Activated naive CD4-positive, alpha-beta T cell treated with anti-CD3 and anti-CD28 coated beads, Interleukin-2, amount 50 U/mL, for 72 hours (primary cell): Measurements from ENCODE around the gene FSHB. TPM values are rescaled to one million over a fixed set of nuclear protein-coding genes. Genes with fewer than 3 reads are reported as not detected.
"Not testable (repeated sequence)": the region's sequence is repeated elsewhere in the genome, so short reads cannot be mapped to it uniquely, and the experiment has no call there.

Source experiments
- ATAC-seq, 2 donors: fragments of 150-1000 bp; cut with Tn5 transposase; 2 replicates each; pipeline ENCODE4 v1.10.0; 2021; ENCODE audit warnings: mild to moderate bottlenecking in 2 of 2, moderate library complexity in 2 of 2
- DNase-seq, 2 donors: peaks; one replicate each; pipeline ENCODE4 v3.0.0; 2021 to 2022; ENCODE audit warnings: low spot score in 2 of 2
- H3K27ac Mint-ChIP-seq, 2 donors: one replicate each; pipeline ENCODE4 v1.8.0; 2022; ENCODE audit warnings: mild to moderate bottlenecking in 2 of 2, mixed read lengths in 2 of 2
- H3K36me3 Mint-ChIP-seq, 2 donors: one replicate each; pipeline ENCODE4 v1.8.0; 2022; ENCODE audit warnings: mixed read lengths in 2 of 2
- H3K9me3 Mint-ChIP-seq, 2 donors: one replicate each; pipeline ENCODE4 v1.8.0; 2022; ENCODE audit warnings: mixed read lengths in 2 of 2
- total RNA-seq, 2 donors: library from RNA; stranded (reverse); gene quantifications; one replicate each; pipeline ENCODE4 v1.2.3, GENCODE V29; 2022

Gene FSHB
- total RNA-seq, 2 donors from 2014 or later: not detected

- DNase-seq (no peak), ATAC-seq (no peak)
- Mint-ChIP-seq H3K36me3 (no peaks in the 10 kb centered on the region), H3K27ac (no peak overlapping the region), H3K9me3 (peaks cover 0 to 7% of the 10 kb centered on the region in 2 donors)
These were observed 23.8 kb downstream of the FSHB start for GRCh38 chr11:30254307-30255298.

- H3K27ac Mint-ChIP-seq: no peak overlapping the region
- H3K36me3 Mint-ChIP-seq: no peaks in the 10 kb centered on the region
- DNase-seq (no peak), ATAC-seq (no peak)
- peaks cover 0 to 7% of the 10 kb centered on the region in 2 donors for H3K9me3 Mint-ChIP-seq
These were observed 24.8 kb downstream of the FSHB start for GRCh38 chr11:30255637-30256036.

GRCh38 chr11:30257058-30257457 is 26.2 kb downstream of the FSHB start:
- ATAC-seq: no peak

GRCh38 chr11:30258679-30259078 is 27.9 kb downstream of the FSHB start:
- Mint-ChIP-seq H3K36me3 (no peaks in the 10 kb centered on the region), H3K9me3 (peaks cover 4 to 5% of the 10 kb centered on the region in 2 donors), H3K27ac (no peak overlapping the region)
- no peak for DNase-seq
- no peak for ATAC-seq

More at GRCh38 chr11:30257058-30257457, 26.2 kb downstream of the FSHB start:
- DNase-seq: no peak
- H3K36me3 Mint-ChIP-seq: no peaks in the 10 kb centered on the region
- peaks cover 0 to 2% of the 10 kb centered on the region in 2 donors for H3K9me3 Mint-ChIP-seq
- H3K27ac Mint-ChIP-seq: no peak overlapping the region

- peaks cover 0 to 4% of the 10 kb centered on the region in 2 donors for H3K36me3 Mint-ChIP-seq
- DNase-seq (no peak), ATAC-seq (no peak)
- no peak overlapping the region for H3K27ac Mint-ChIP-seq
- peaks cover 4 to 5% of the 10 kb centered on the region in 2 donors for H3K9me3 Mint-ChIP-seq
These were observed 30.0 kb downstream of the FSHB start for GRCh38 chr11:30260813-30261212.

- Mint-ChIP-seq H3K36me3 (peaks cover 0 to 11% of the 10 kb centered on the region in 2 donors), H3K9me3 (peaks cover 5 to 8% of the 10 kb centered on the region in 2 donors), H3K27ac (no peak overlapping the region)
- no peak for DNase-seq
- ATAC-seq: no peak
These were observed 31.0 kb downstream of the FSHB start for GRCh38 chr11:30261821-30262220.

GRCh38 chr11:30268638-30269037 is 37.8 kb downstream of the FSHB start:
- not testable (repeated sequence) for DNase-seq, H3K9me3 Mint-ChIP-seq, H3K27ac Mint-ChIP-seq, ATAC-seq
- H3K36me3 Mint-ChIP-seq: peaks cover 0 to 20% of the 10 kb centered on the region in 2 donors

- ATAC-seq: no peak
- Mint-ChIP-seq H3K36me3 (peaks cover 0 to 17% of the 10 kb centered on the region in 2 donors), H3K27ac (no peak overlapping the region), H3K9me3 (peaks cover 0 to 8% of the 10 kb centered on the region in 2 donors)
- no peak for DNase-seq
These were observed 39.9 kb downstream of the FSHB start for GRCh38 chr11:30270671-30271070.

GRCh38 chr11:30277176-30277575 is 46.4 kb downstream of the FSHB start:
- no peak overlapping the region for H3K27ac Mint-ChIP-seq
- H3K36me3 Mint-ChIP-seq: no peaks in the 10 kb centered on the region
- DNase-seq (no peak), ATAC-seq (no peak)
- no peaks in the 10 kb centered on the region for H3K9me3 Mint-ChIP-seq

- no peaks in the 10 kb centered on the region for H3K9me3 Mint-ChIP-seq
These were observed 49.0 kb downstream of the FSHB start for GRCh38 chr11:30279796-30280195.

GRCh38 chr11:30281476-30282288 is 50.9 kb downstream of the FSHB start:
- DNase-seq (no peak), ATAC-seq (peak in 1 of 2 donors; percentile 13)
- Mint-ChIP-seq H3K27ac (no peak overlapping the region), H3K9me3 (no peaks in the 10 kb centered on the region), H3K36me3 (no peaks in the 10 kb centered on the region)

More at GRCh38 chr11:30279796-30280195, 49.0 kb downstream of the FSHB start:
- no peak for ATAC-seq
- no peak for DNase-seq
- Mint-ChIP-seq H3K36me3 (no peaks in the 10 kb centered on the region), H3K27ac (no peak overlapping the region)

- DNase-seq: peak in 1 of 2 donors; percentile 62
- peak; percentile 35 to 97 for ATAC-seq
- no peaks in the 10 kb centered on the region for H3K36me3 Mint-ChIP-seq
- H3K9me3 Mint-ChIP-seq: no peaks in the 10 kb centered on the region
- H3K27ac Mint-ChIP-seq: no peak overlapping the region
These were observed 51.4 kb downstream of the FSHB start for GRCh38 chr11:30282289-30282631.

Other genes with a start within 250 kb of the FSHB start
- not detected for gene KCNA4, start 214.0 kb upstream of the FSHB start, total RNA-seq
- 10 to 100 TPM; 14.5 to 19.5 TPM for gene ARL14EP, start 92.1 kb downstream of the FSHB start, total RNA-seq